ENCODE measurements around the gene NOTCH1. TPM values are rescaled to one million over a fixed set of nuclear protein-coding genes. Genes with fewer than 3 reads are reported as not detected.

The NOTCH1 gene
- total and polyA plus RNA-seq, 2 of the 8 experiments (the other 6 are each of a cell fraction or from before 2014, with no cell fraction given) = 6.9 to 55.6 TPM

DNA sequence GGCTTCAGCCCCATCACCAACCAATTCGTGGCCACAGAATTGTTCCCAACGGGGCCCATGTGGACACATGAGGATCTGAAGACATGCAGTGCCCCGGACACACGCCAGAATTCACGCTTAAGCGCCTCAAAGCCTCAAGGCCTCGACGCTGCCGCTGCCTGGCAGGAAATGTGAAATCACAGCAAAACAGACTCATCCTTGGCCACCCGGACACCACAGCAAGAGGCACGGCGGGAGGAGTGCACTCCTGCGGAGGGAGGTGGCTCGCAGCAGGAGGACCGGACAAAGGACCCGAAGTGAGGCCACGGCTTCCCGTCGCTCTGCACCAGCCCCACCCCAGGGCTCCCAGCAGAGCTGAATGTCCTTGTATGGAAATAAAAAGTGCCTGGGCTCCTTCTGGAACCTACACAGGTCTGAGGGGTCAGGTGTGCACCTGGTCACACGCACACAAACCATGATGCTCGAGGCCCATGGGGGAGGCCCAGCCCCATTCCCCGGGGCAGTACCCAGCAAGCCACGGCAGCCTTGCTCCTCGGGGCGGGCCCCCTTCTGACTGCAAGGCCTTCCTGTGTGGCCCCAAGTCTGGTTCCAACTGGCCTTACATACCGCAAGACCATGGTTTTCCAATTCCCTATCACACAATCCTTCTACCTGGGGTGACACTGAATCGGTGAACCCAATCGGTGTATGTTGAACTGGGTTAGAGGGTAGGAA, 73.1 kb downstream of the NOTCH1 start:
- H3K9me3 ChIP-seq (ENCODE audit: insufficient read depth in 2 of 2, low read depth in 1 of 2, low read length in 1 of 2) = no peaks in the 10 kb centered on the region
- H3K56ac ChIP-seq (replicated peaks; ENCODE audit: insufficient read length, low read depth, low read length) = no peak overlapping the region
- H2AK5ac ChIP-seq (ENCODE audit: low read depth, low read length) = no peak overlapping the region
- peaks cover 19 to 42% of the 10 kb centered on the region in 2 experiments for H4K20me1 ChIP-seq (replicated peaks in 1 of 2; ENCODE audit: control insufficient read depth in 1 of 2, insufficient read depth in 2 of 2, low read length in 2 of 2)
- no peak for FAIRE-seq
- WGBS, 2 experiments (ENCODE audit: extremely low coverage in 1 of 2, insufficient coverage in 1 of 2, insufficient read length in 1 of 2, insufficient replicate concordance in 2 of 2, low coverage in 1 of 2, low lambda C conversion rate in 2 of 2, missing lambda C conversion rate in 1 of 2) = 95% methylated on average over 28 of the region's 28 CpGs; no CpG with 5 or more reads in 1 of the 2 experiments
- H3K27ac ChIP-seq (ENCODE audit: low read depth, low read length) = no peak overlapping the region
- no peak overlapping the region for H4K5ac ChIP-seq (ENCODE audit: insufficient read length, low read depth, low read length)
- no peak for DNase-seq (ENCODE audit: low read depth in 1 of 2, low spot score in 2 of 2)
- no peak overlapping the region for H2BK120ac ChIP-seq (replicated peaks; ENCODE audit: low read depth, low read length)
- TF ChIP-seq FOSL1 (IDR thresholded peaks at IDR 0.05; ENCODE audit: insufficient read depth, low read depth, low read length) = no peak
- no peak for TF ChIP-seq BCL11A (IDR thresholded peaks at IDR 0.05; ENCODE audit: low read depth in 2 of 2, low read length in 2 of 2)
- no peak for TF ChIP-seq SP1 (IDR thresholded peaks at IDR 0.05; ENCODE audit: low read depth, low read length)
- CTCF ChIA-PET (ENCODE audit: partially characterized antibody) = interaction anchor here (1.1 kb wide), 1 partner anchor 12 kb away, joined by 4 read pairs; no protein-coding TSS in a partner anchor
- H3K27me3 ChIP-seq (replicated peaks in 1 of 4; ENCODE audit: control insufficient read depth in 3 of 4, extremely low read depth in 1 of 4, insufficient read depth in 3 of 4, low read length in 3 of 4) = no peaks in the 10 kb centered on the region
- H2BK12ac ChIP-seq (ENCODE audit: low read depth, low read length) = no peak overlapping the region
- no peak overlapping the region for H3K4me2 ChIP-seq (ENCODE audit: insufficient read depth in 1 of 2, low read depth in 2 of 2, low read length in 2 of 2)
- peaks cover 0 to 62% of the 10 kb centered on the region in 2 experiments; a peak in 3 of 4 replicates for H3K79me2 ChIP-seq (ENCODE audit: control insufficient read depth in 1 of 2, insufficient read depth in 2 of 2, low read length in 2 of 2)
- H3K14ac ChIP-seq (ENCODE audit: insufficient read length) = no peak overlapping the region
- no peak overlapping the region for H2BK5ac ChIP-seq (ENCODE audit: low read depth, low read length)
- no peak overlapping the region for H3K4me3 ChIP-seq (ENCODE audit: extremely low read depth in 1 of 4, insufficient read depth in 2 of 4, low read depth in 3 of 4, low read length in 4 of 4)
- H3K23ac ChIP-seq (ENCODE audit: insufficient read length) = no peak overlapping the region
- H3K4ac ChIP-seq (replicated peaks; ENCODE audit: insufficient read length, low read depth, low read length) = no peak overlapping the region
- H3K36me3 ChIP-seq (ENCODE audit: control insufficient read depth in 2 of 4, insufficient read depth in 4 of 4, low read length in 3 of 4) = peaks cover 53 to 81% (median 76%) of the 10 kb centered on the region in 4 experiments
- no peak overlapping the region for H2AFZ ChIP-seq (ENCODE audit: low read length)
- no peak overlapping the region for H3K18ac ChIP-seq (ENCODE audit: extremely low read depth, low read length)
- H4K91ac ChIP-seq (replicated peaks; ENCODE audit: insufficient read length, low read length) = no peak overlapping the region
- no peak overlapping the region for H4K8ac ChIP-seq (ENCODE audit: extremely low read depth, insufficient read depth, low read length)
- no peak overlapping the region for H3K9ac ChIP-seq (replicated peaks in 1 of 4; ENCODE audit: extremely low read depth in 1 of 4, low read depth in 3 of 4, low read length in 3 of 4)
- H3K79me1 ChIP-seq (ENCODE audit: low read depth, low read length) = peaks cover 5% of the 10 kb centered on the region
- POLR2A ChIA-PET (ENCODE audit: partially characterized antibody) = interaction anchor here (0.6 to 2.1 kb wide), 8 partner anchors 8 to 115 kb away, joined by 3 to 12 read pairs (median 4); no protein-coding TSS in a partner anchor
- no peaks in the 10 kb centered on the region for H3K4me1 ChIP-seq (replicated peaks in 1 of 4; ENCODE audit: control insufficient read depth in 3 of 4, insufficient read depth in 4 of 4, low read length in 3 of 4)
- no peak overlapping the region for H2BK20ac ChIP-seq (ENCODE audit: low read length)
- H3K23me2 ChIP-seq (ENCODE audit: low read depth, low read length) = no peaks in the 10 kb centered on the region
- H2BK15ac ChIP-seq (ENCODE audit: low read length) = no peak overlapping the region
